H1 (cell line): ENCODE measurements around the gene CHI3L1. TPM values are rescaled to one million over a fixed set of nuclear protein-coding genes. Genes with fewer than 3 reads are reported as not detected.
A peak's percentile ranks its signal among the peaks of the same experiment; 100 is the strongest.
"Not testable (repeated sequence)": the region's sequence is repeated elsewhere in the genome, so short reads cannot be mapped to it uniquely, and the experiment has no call there.

Experiments
- CTCF ChIA-PET: fragments of 300-600 bp; sonication (Branson Sonifier 250); formaldehyde crosslinking; loops from one replicate; lab custom pipeline; 2021; ENCODE audit not compliant: partially characterized antibody; lab: Charles Lee
- POLR2A ChIA-PET: fragments of 300-600 bp; sonication (Branson Sonifier 250); formaldehyde crosslinking; loops from one replicate; lab custom pipeline; 2021; ENCODE audit warnings: inconsistent platforms; ENCODE audit not compliant: partially characterized antibody; lab: Charles Lee
- DNase-seq, 2 experiments: peaks; one replicate each; pipeline versions ENCODE4 v3.0.0 to v3.0.0-alpha.2; 2010 to 2022; ENCODE audit warnings: low spot score in 2 of 2, low read depth in 1 of 2, mixed read lengths in 1 of 2
- FAIRE-seq: peaks from 2 replicates; lab custom pipeline; 2011; peaks lifted over from hg19 to GRCh38; lab: Jason Lieb, UNC
- H2AFZ ChIP-seq: 2 replicates; pipeline ENCODE4 v1.8.1; 2012; ENCODE audit warnings: low read length, inconsistent platforms
- H2AK5ac ChIP-seq: 2 replicates; pipeline ENCODE4 v1.6.1; 2013; ENCODE audit warnings: low read depth, low read length
- H2BK120ac ChIP-seq: replicated peaks from 2 replicates; pipeline ENCODE3; 2013; ENCODE audit warnings: low read depth, low read length, inconsistent platforms
- H2BK12ac ChIP-seq: 2 replicates; pipeline ENCODE4 v1.6.1; 2013; ENCODE audit warnings: low read depth, low read length
- H2BK15ac ChIP-seq: 2 replicates; pipeline ENCODE4 v1.6.1; 2013; ENCODE audit warnings: low read length
- H2BK20ac ChIP-seq: 2 replicates; pipeline ENCODE4 v1.6.1; 2013; ENCODE audit warnings: low read length
- H2BK5ac ChIP-seq: 2 replicates; pipeline ENCODE4 v1.6.1; 2013; ENCODE audit warnings: low read depth, low read length
- H3K14ac ChIP-seq: 2 replicates; pipeline ENCODE4 v1.6.1; 2013; ENCODE audit warnings: inconsistent platforms; ENCODE audit not compliant: insufficient read length
- H3K18ac ChIP-seq: 2 replicates; pipeline ENCODE4 v1.6.1; 2013; ENCODE audit warnings: low read length; ENCODE audit errors: extremely low read depth
- H3K23ac ChIP-seq: 2 replicates; pipeline ENCODE4 v1.6.1; 2013; ENCODE audit warnings: inconsistent platforms; ENCODE audit not compliant: insufficient read length
- H3K23me2 ChIP-seq: 2 replicates; pipeline ENCODE4 v1.6.1; 2013; ENCODE audit warnings: low read depth, low read length
- H3K27ac ChIP-seq: 2 replicates; pipeline ENCODE4 v1.6.1; 2011; ENCODE audit warnings: low read depth, low read length, inconsistent platforms
- H3K27me3 ChIP-seq, 4 experiments: replicated peaks in 1 of 4; 1 replicate in 1 of 4; 2 replicates in 3 of 4; pipeline versions ENCODE4 v1.6.1 to v1.8.1; 2011 to 2013; ENCODE audit warnings: low read length in 3 of 4, mild to moderate bottlenecking in 3 of 4, inconsistent platforms in 2 of 4, mixed read lengths in 2 of 4, moderate library complexity in 1 of 4; ENCODE audit not compliant: control insufficient read depth in 3 of 4, insufficient read depth in 3 of 4; ENCODE audit errors: extremely low read depth in 1 of 4
- H3K36me3 ChIP-seq, 4 experiments: 2 replicates each; pipeline versions ENCODE4 v1.6.1 to v1.8.1; 2011 to 2013; ENCODE audit warnings: mild to moderate bottlenecking in 4 of 4, low read length in 3 of 4, moderate library complexity in 2 of 4, control low read depth in 1 of 4, inconsistent platforms in 1 of 4; ENCODE audit not compliant: insufficient read depth in 4 of 4, control insufficient read depth in 2 of 4
- H3K4ac ChIP-seq: replicated peaks from 2 replicates; pipeline ENCODE3; 2013; ENCODE audit warnings: low read length, low read depth, mixed read lengths, inconsistent platforms; ENCODE audit not compliant: insufficient read length
- H3K4me1 ChIP-seq, 4 experiments: replicated peaks in 1 of 4; 1 replicate in 1 of 4; 2 replicates in 3 of 4; pipeline versions ENCODE4 v1.6.1 to v1.8.1; 2011 to 2013; ENCODE audit warnings: low read length in 3 of 4, inconsistent platforms in 2 of 4, mixed read lengths in 1 of 4; ENCODE audit not compliant: insufficient read depth in 4 of 4, control insufficient read depth in 3 of 4
- H3K4me2 ChIP-seq, 2 experiments: 2 replicates each; pipeline versions ENCODE4 v1.6.1 to v1.8.1; 2011 to 2013; ENCODE audit warnings: low read depth in 2 of 2, low read length in 2 of 2, control low read depth in 1 of 2, inconsistent platforms in 1 of 2, mild to moderate bottlenecking in 1 of 2; ENCODE audit not compliant: insufficient read depth in 1 of 2
- H3K4me3 ChIP-seq, 4 experiments: fragments of 200-600, 300-600 bp in 1 of 4; sonication (generic), shearing (Covaris generic), sonication (Bioruptor Twin) in 1 of 4; 2 replicates each; pipeline versions ENCODE4 v1.5.1 to v1.8.1; 2011 to 2016; ENCODE audit warnings: low read length in 4 of 4, low read depth in 3 of 4, control low read depth in 2 of 4, inconsistent platforms in 2 of 4, mild to moderate bottlenecking in 2 of 4, mixed read lengths in 1 of 4, moderate library complexity in 1 of 4; ENCODE audit not compliant: insufficient read depth in 2 of 4; ENCODE audit errors: extremely low read depth in 1 of 4
- H3K56ac ChIP-seq: replicated peaks from 2 replicates; pipeline ENCODE3; 2013; ENCODE audit warnings: low read depth, mild to moderate bottlenecking, mixed read lengths, low read length, inconsistent platforms; ENCODE audit not compliant: insufficient read length
- H3K79me1 ChIP-seq: 2 replicates; pipeline ENCODE4 v1.6.1; 2013; ENCODE audit warnings: low read depth, low read length, control low read depth
- H3K79me2 ChIP-seq, 2 experiments: 2 replicates each; pipeline versions ENCODE4 v1.6.1 to v1.8.1; 2012 to 2013; ENCODE audit warnings: low read length in 2 of 2, mild to moderate bottlenecking in 2 of 2, inconsistent platforms in 1 of 2; ENCODE audit not compliant: insufficient read depth in 2 of 2, control insufficient read depth in 1 of 2
- H3K9ac ChIP-seq, 4 experiments: replicated peaks in 1 of 4; 1 replicate in 1 of 4; 2 replicates in 3 of 4; pipeline versions ENCODE4 v1.6.1 to v1.8.1; 2011 to 2013; ENCODE audit warnings: low read depth in 3 of 4, low read length in 3 of 4, control low read depth in 2 of 4, mild to moderate bottlenecking in 2 of 4, moderate library complexity in 2 of 4, inconsistent platforms in 1 of 4; ENCODE audit errors: extremely low read depth in 1 of 4
- H3K9me3 ChIP-seq, 2 experiments: 2 replicates each; pipeline versions ENCODE4 v1.6.1 to v1.8.1; 2012 to 2013; ENCODE audit warnings: mild to moderate bottlenecking in 2 of 2, moderate library complexity in 2 of 2, control low read depth in 1 of 2, inconsistent platforms in 1 of 2, low read depth in 1 of 2, low read length in 1 of 2, mixed read lengths in 1 of 2; ENCODE audit not compliant: insufficient read depth in 2 of 2
- H4K20me1 ChIP-seq, 2 experiments: replicated peaks in 1 of 2; 2 replicates each; pipeline versions ENCODE3 to v1.8.1; 2011 to 2013; ENCODE audit warnings: inconsistent platforms in 2 of 2, low read length in 2 of 2, mild to moderate bottlenecking in 1 of 2; ENCODE audit not compliant: insufficient read depth in 2 of 2, control insufficient read depth in 1 of 2
- H4K5ac ChIP-seq: 2 replicates; pipeline ENCODE4 v1.6.1; 2013; ENCODE audit warnings: low read length, low read depth, mixed read lengths, inconsistent platforms; ENCODE audit not compliant: insufficient read length
- H4K8ac ChIP-seq: 2 replicates; pipeline ENCODE4 v1.8.0; 2013; ENCODE audit warnings: mild to moderate bottlenecking, moderate library complexity, low read length, inconsistent platforms; ENCODE audit not compliant: insufficient read depth; ENCODE audit errors: extremely low read depth
- H4K91ac ChIP-seq: replicated peaks from 2 replicates; pipeline ENCODE3; 2013; ENCODE audit warnings: low read length, mixed read lengths, inconsistent platforms; ENCODE audit not compliant: insufficient read length
- EP300 ChIP-seq, 2 experiments: IDR thresholded peaks; 1 replicate in 1 of 2; 2 replicates in 1 of 2; pipeline ENCODE4 v1.6.1; 2011 to 2012; ENCODE audit warnings: low read depth in 2 of 2, low read length in 2 of 2, mild to moderate bottlenecking in 2 of 2, borderline replicate concordance in 1 of 2, inconsistent platforms in 1 of 2, moderate library complexity in 1 of 2
- WGBS, 2 experiments: shearing (Covaris generic) in 1 of 2; methylation state at CpG; one replicate each; pipeline versions ENCODE4 v1.1.6 to v1.1.7; 2013 to 2015; ENCODE audit warnings: low lambda C conversion rate in 2 of 2, mixed read lengths in 2 of 2, inconsistent platforms in 1 of 2, low coverage in 1 of 2, missing lambda C conversion rate in 1 of 2; ENCODE audit not compliant: insufficient replicate concordance in 2 of 2, insufficient coverage in 1 of 2, insufficient read length in 1 of 2; ENCODE audit errors: extremely low coverage in 1 of 2, missing lambda C conversion rate in 1 of 2; 5-methylcytosine and 5-hydroxymethylcytosine counted together
- polyA plus RNA-seq, 7 experiments: library from polyadenylated mRNA; depleted of rRNA in 3 of 7; stranded (reverse) in 5 of 7; unstranded in 2 of 7; fragments of >200 nt in 5 of 7; fragments of 200-250 nt in 2 of 7; gene quantifications; 1 replicate in 5 of 7; 2 replicates in 1 of 7; 4 replicates in 1 of 7; pipeline versions ENCODE4 v1.2.1 to v1.2.3, GENCODE V29; 2011 to 2013; ENCODE audit warnings: missing spikeins in 2 of 7, mixed read lengths in 2 of 7
- total RNA-seq: library from RNA; stranded (reverse); fragmentation: NEBNext Ultra II Directional; extraction: Animal tissue kit (Norgen Biotek cat#: 25700); gene quantifications from 2 replicates; pipeline ENCODE4 v1.2.1, GENCODE V29; 2021

CHI3L1 gene
- total and polyA plus RNA-seq, 2 of the 8 experiments (the other 6 are each of a cell fraction or from before 2014, with no cell fraction given) = 1.0 TPM; not detected in 1

DNA sequence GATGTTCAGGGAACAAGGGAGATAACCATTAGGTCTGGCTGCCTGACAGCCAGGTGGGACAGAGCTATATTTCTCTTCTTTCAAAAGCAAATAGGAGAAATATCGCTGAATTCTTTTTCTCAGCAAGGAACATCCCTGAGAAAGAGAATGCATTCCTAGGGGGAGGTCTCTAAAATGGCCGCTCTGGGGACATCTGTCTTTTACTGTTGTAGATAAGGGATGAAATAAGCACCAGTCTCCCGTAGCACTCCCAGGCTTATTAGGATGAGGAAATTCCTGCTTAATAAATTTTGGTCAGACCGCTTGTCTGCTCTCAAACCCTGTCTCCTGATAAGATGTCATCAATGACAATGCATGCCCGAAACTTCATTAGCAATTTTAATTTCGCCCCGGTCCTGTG is 48.4 kb upstream of the CHI3L1 start:
- H3K23me2 ChIP-seq, H3K56ac ChIP-seq, FAIRE-seq, H3K4me2 ChIP-seq, H2BK120ac ChIP-seq, H3K27me3 ChIP-seq, POLR2A ChIA-PET, H3K23ac ChIP-seq, H3K9ac ChIP-seq, H3K18ac ChIP-seq, H3K4me3 ChIP-seq, H3K36me3 ChIP-seq, H2BK12ac ChIP-seq, H3K4me1 ChIP-seq, H4K20me1 ChIP-seq, H3K4ac ChIP-seq, H3K79me2 ChIP-seq, H2BK15ac ChIP-seq, H4K8ac ChIP-seq, H2BK5ac ChIP-seq, H4K91ac ChIP-seq, H3K27ac ChIP-seq, H2AK5ac ChIP-seq, H4K5ac ChIP-seq, H3K14ac ChIP-seq, DNase-seq, H2AFZ ChIP-seq, H3K79me1 ChIP-seq, H2BK20ac ChIP-seq: not testable (repeated sequence)
- peak in 1 of 2 experiments; percentile 57; a peak in 1 of 3 replicates for TF ChIP-seq EP300 (IDR thresholded peaks at IDR 0.05; ENCODE audit: borderline replicate concordance in 1 of 2, low read depth in 2 of 2, low read length in 2 of 2)
- 84% methylated on average over 7 of the region's 7 CpGs; no CpG with 5 or more reads in 1 of the 2 experiments for WGBS, 2 experiments
- CTCF ChIA-PET = interaction anchor here (0.6 to 1.8 kb wide), 3 partner anchors 18 to 150 kb away, joined by 3 to 4 read pairs (median 3); no protein-coding TSS in a partner anchor
- peaks cover 4 to 12% of the 10 kb centered on the region in 2 experiments; a peak in 3 of 4 replicates for H3K9me3 ChIP-seq
